ENCODE data around the gene GSDME.

GSDME gene

GRCh38 chr7:24751484-24751883 is 5.8 kb downstream of the GSDME start:
- TF ChIP-seq TCF12 (IDR thresholded peaks at IDR 0.05; ENCODE audit: low read depth) (no peak), YY1 (IDR thresholded peaks at IDR 0.05; ENCODE audit: low read depth) (no peak), EP300 (IDR thresholded peaks at IDR 0.05; ENCODE audit: borderline replicate concordance) (no peak), NFIC (IDR thresholded peaks at IDR 0.05) (no peak), EGR1 (IDR thresholded peaks at IDR 0.05) (no peak), ZBTB7A (IDR thresholded peaks at IDR 0.05; ENCODE audit: low read depth) (no peak), REST (IDR thresholded peaks at IDR 0.05; ENCODE audit: low read depth) (no peak), TEAD4 (IDR thresholded peaks at IDR 0.05) (no peak), CREB1 (IDR thresholded peaks at IDR 0.05; ENCODE audit: low read depth) (no peak), FOXM1 (IDR thresholded peaks at IDR 0.05; ENCODE audit: borderline replicate concordance, low read depth) (no peak)

- TF ChIP-seq TCF12 (IDR thresholded peaks at IDR 0.05; ENCODE audit: low read depth) (no peak), CREB1 (IDR thresholded peaks at IDR 0.05; ENCODE audit: low read depth) (no peak), EP300 (IDR thresholded peaks at IDR 0.05; ENCODE audit: borderline replicate concordance) (no peak), NFIC (IDR thresholded peaks at IDR 0.05) (no peak), CEBPB (IDR thresholded peaks at IDR 0.05) (no peak), TAF1 (IDR thresholded peaks at IDR 0.05; ENCODE audit: low read depth) (no peak), RAD21 (IDR thresholded peaks at IDR 0.05; ENCODE audit: low read depth) (no peak), MAX (IDR thresholded peaks at IDR 0.05) (no peak), TEAD4 (IDR thresholded peaks at IDR 0.05) (no peak), USF1 (IDR thresholded peaks at IDR 0.05) (no peak), YY1 (IDR thresholded peaks at IDR 0.05; ENCODE audit: low read depth) (no peak), FOXM1 (IDR thresholded peaks at IDR 0.05; ENCODE audit: borderline replicate concordance, low read depth) (no peak), REST (IDR thresholded peaks at IDR 0.05; ENCODE audit: low read depth) (no peak), EGR1 (IDR thresholded peaks at IDR 0.05) (no peak), ZBTB7A (IDR thresholded peaks at IDR 0.05; ENCODE audit: low read depth) (no peak)
Observed at GRCh38 chr7:24750441-24751055, 6.7 kb downstream of the GSDME start.

GRCh38 chr7:24748521-24748920 is 8.7 kb downstream of the GSDME start:
- TF ChIP-seq REST (IDR thresholded peaks at IDR 0.05; ENCODE audit: low read depth) (peak; percentile 57), ZBTB7A (IDR thresholded peaks at IDR 0.05; ENCODE audit: low read depth) (no peak)

- no peak for TF ChIP-seq MAX (IDR thresholded peaks at IDR 0.05)
- TF ChIP-seq TCF12 (IDR thresholded peaks at IDR 0.05; ENCODE audit: low read depth), result no peak
- TF ChIP-seq CEBPB (IDR thresholded peaks at IDR 0.05), result no peak
- TF ChIP-seq RAD21 (IDR thresholded peaks at IDR 0.05; ENCODE audit: low read depth), result no peak
- TF ChIP-seq EP300 (IDR thresholded peaks at IDR 0.05; ENCODE audit: borderline replicate concordance), result no peak
- no peak for TF ChIP-seq EGR1 (IDR thresholded peaks at IDR 0.05)
- no peak for TF ChIP-seq REST (IDR thresholded peaks at IDR 0.05; ENCODE audit: low read depth)
- TF ChIP-seq TAF1 (IDR thresholded peaks at IDR 0.05; ENCODE audit: low read depth), result no peak
- TF ChIP-seq FOXM1 (IDR thresholded peaks at IDR 0.05; ENCODE audit: borderline replicate concordance, low read depth), result no peak
- no peak for TF ChIP-seq CREB1 (IDR thresholded peaks at IDR 0.05; ENCODE audit: low read depth)
- TF ChIP-seq YY1 (IDR thresholded peaks at IDR 0.05; ENCODE audit: low read depth), result no peak
- no peak for TF ChIP-seq NFIC (IDR thresholded peaks at IDR 0.05)
- no peak for TF ChIP-seq USF1 (IDR thresholded peaks at IDR 0.05)
- TF ChIP-seq TEAD4 (IDR thresholded peaks at IDR 0.05), result no peak
- no peak for TF ChIP-seq ZBTB7A (IDR thresholded peaks at IDR 0.05; ENCODE audit: low read depth)
Observed at GRCh38 chr7:24745355-24745754, 11.9 kb downstream of the GSDME start.

Data from Ishikawa (cell line).